ENCODE results near the gene DBI. TPM values are rescaled to one million over a fixed set of nuclear protein-coding genes. Genes with fewer than 3 reads are reported as not detected.
A peak's percentile ranks its signal among the peaks of the same experiment; 100 is the strongest.

Gene DBI
- 100 to 1,000 TPM in 1 of 2 donors, 10 to 100 TPM in 1; 90.8 to 131 TPM for total RNA-seq

DNA sequence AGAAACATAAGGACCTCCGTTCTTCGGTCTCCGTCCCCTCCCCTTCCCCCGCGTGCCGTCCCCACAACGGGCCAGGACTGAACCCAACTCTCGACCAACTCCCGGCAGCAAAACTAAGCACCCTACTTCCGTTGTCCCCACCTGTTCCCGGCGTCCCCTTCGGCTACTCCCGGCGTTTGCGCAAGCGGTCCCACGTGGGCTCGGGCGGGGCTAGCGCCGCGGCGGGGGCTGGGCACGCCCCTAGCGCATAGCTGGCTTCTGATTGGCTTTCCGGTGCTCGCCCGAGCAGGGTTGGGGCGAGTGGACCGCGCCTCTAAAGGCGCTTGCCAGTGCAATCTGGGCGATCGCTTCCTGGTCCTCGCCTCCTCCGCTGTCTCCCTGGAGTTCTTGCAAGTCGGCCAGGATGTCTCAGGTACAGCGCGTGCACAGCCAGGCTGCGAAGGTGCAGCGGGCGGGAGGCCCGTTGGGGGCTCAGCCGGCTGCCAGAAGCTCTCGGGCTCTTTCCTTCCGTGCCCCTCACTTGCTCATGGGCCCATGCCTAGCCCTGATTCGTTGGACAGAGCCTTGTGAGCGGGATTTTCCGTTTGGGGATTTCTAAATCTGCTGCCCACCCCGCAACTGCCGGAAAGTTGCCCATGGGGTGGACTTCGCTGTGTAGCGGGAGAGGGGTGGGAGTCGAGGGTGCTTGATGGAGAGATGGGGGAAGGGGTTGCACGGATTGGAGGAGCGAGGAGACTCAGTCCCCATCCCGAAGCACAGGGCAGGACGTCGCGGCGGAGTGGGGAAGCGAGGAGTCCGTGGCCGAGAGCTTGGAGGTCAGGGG lies at the start of gene DBI, which contains the start of gene C2orf76:
Gene DBI (plus strand): TSS at position 329 of the 823 bp plus-strand sequence. CDS start 75 bp downstream, at position 404.
Gene C2orf76 (minus strand): TSS at position 186 of the 823 bp plus-strand sequence. CDS start 26,875 bp downstream, outside the sequence.
- DNase-seq (ENCODE audit: low spot score in 2 of 2), result peak; percentile 91 to 95
- peak; percentile 95 to 97 for ATAC-seq
- Mint-ChIP-seq H3K27ac (peak within 1 kb of the TSS; percentile 96 to 100), H3K9me3 (no peaks in the 10 kb centered on the region), H3K36me3 (peaks cover 51 to 55% of the 10 kb centered on the region in 2 donors)

DNA sequence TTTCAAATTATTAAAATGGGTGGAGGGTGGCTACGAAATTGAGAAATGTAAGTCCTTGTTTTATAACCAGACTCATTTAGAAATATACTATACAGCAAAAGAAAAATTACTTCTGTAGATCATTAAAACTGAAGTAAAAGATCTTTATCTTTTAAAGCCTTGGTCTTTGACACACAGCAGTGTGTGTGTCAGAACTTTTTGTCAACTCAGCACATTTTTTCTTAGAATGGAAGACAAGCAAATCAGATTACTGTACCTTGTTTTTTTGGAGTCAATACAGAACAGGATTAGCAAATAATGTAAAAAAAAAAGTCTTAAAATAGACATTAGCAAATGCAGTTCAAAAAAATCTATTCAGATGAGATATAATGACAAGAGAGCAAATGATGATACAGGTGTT lies 49.2 kb upstream of the DBI start:
- no peak for DNase-seq (ENCODE audit: low spot score in 2 of 2)
- no peaks in the 10 kb centered on the region for H3K36me3 Mint-ChIP-seq
- no peaks in the 10 kb centered on the region for H3K9me3 Mint-ChIP-seq
- no peak for ATAC-seq
- no peak overlapping the region for H3K27ac Mint-ChIP-seq

DNA sequence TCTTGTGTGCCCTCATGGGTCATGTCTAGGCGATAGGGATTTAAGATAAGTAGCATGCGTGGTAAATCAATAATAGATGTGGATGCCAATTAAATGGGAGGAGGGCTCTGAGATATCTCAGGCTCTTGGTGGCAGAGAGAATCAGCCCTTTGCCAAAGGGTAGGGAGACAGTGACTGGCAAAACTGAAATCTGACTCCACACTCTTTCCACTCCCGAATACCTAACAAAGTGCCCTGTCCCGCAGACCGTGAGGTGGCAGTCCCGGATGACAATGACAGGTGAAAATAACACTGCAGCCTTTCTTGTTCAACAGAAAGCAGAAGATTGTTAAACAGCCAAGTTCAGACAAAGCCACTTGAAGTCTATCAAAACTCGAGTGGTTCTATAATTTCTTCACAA lies 47.2 kb upstream of the DBI start:
- Mint-ChIP-seq H3K9me3 (no peaks in the 10 kb centered on the region), H3K27ac (no peak overlapping the region)
- no peak for ATAC-seq

DNA sequence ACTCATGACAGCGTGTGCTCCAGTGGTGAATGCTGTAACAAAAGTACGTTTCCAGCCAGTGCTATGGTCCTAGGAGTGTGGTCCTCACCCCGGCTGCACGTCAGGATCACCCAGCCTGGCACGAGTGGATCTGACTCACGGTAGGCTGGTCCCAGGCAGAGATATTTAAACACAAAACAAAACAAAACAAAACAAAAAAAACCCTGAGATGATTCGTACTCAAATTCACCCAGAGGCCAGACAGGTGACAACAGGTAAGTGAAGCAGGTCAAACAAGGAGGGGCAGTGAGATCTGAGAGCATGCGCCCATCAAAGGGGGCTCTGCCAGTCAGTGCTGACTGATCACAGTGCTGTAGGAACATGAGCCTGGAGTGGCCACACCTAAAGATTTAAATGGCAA lies 43.3 kb upstream of the DBI start:
- Mint-ChIP-seq H3K36me3 (no peaks in the 10 kb centered on the region), H3K27ac (peak overlapping the region in 1 of 2 donors; percentile 31), H3K9me3 (no peaks in the 10 kb centered on the region)
- DNase-seq (ENCODE audit: low spot score in 2 of 2) (no peak), ATAC-seq (no peak)

More for the DNA sequence above, 47.2 kb upstream of the DBI start:
- no peak for DNase-seq (ENCODE audit: low spot score in 2 of 2)
- H3K36me3 Mint-ChIP-seq, result no peaks in the 10 kb centered on the region

DNA sequence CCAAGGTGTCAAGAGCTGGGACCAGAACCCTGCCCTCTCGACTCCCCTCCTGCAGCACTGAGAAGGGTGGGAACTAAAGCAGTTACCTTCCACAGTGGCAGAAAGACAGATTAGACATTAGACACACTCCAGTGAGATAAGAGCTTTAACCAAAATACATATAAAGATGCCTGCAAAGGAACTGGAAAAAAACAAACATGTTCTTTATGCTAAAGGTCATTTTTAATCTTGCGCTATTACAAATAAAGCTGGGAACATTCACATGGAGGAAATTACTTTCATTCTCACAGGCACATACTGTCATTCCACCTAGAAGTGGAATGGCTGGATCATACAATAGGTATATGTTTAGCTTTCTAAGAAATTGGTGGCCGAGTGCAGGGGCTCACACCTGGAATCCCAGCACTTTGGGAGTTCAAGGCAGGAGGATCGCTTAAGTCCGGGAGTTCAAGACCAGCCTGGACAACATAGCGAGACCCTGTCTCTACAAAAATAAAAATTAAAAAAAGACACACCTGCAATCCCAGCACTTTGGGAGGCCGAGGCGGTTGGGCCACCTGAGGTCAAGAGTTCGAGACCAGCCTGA lies 42.0 kb upstream of the DBI start:
- no peaks in the 10 kb centered on the region for H3K9me3 Mint-ChIP-seq
- H3K27ac Mint-ChIP-seq, result no peak overlapping the region
- H3K36me3 Mint-ChIP-seq, result no peaks in the 10 kb centered on the region
- DNase-seq (ENCODE audit: low spot score in 2 of 2) (no peak), ATAC-seq (no peak)

DNA sequence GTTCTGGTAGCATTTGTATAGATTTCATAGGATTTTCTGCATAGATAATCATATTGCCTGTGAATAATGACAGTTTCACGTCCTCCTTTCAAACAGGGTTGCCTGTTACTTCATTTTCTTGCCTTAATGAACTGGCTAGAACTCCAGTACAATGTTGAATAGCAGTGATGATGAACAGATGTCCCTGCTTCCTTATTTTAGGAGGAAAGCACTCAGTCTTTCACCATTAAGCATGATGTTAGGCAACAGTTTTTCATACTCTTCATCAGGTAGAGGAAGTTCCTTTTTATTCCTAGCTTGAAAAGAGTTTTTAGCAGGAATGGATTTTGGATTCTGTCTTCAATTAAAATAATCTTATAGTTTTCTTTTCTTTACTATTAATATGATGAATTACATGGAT lies 39.8 kb upstream of the DBI start:
- DNase-seq (ENCODE audit: low spot score in 2 of 2) (no peak), ATAC-seq (no peak)
- Mint-ChIP-seq H3K36me3 (no peaks in the 10 kb centered on the region), H3K27ac (no peak overlapping the region), H3K9me3 (no peaks in the 10 kb centered on the region)

DNA sequence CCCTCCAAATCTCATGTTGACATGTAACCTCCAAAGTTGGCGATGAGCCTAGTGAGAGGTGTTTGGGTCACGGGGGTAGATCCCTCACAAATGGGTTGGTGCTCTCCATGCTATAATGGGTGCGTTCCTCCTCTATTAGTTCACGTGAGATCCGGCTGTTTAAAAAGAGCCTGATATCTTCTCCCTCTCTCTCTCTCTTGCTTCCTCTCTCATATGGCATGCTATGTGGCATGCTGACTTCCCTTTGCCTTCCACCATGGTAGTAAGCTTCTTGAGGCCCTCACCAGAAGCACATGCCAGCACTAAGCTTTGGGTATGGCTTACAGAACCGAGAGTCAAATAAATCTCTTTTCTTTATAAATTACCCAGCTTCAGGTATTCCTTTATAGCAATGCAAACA lies 39.3 kb upstream of the DBI start:
- Mint-ChIP-seq H3K36me3 (no peaks in the 10 kb centered on the region), H3K9me3 (no peaks in the 10 kb centered on the region), H3K27ac (no peak overlapping the region)
- no peak for ATAC-seq
- DNase-seq (ENCODE audit: low spot score in 2 of 2), result no peak

DNA sequence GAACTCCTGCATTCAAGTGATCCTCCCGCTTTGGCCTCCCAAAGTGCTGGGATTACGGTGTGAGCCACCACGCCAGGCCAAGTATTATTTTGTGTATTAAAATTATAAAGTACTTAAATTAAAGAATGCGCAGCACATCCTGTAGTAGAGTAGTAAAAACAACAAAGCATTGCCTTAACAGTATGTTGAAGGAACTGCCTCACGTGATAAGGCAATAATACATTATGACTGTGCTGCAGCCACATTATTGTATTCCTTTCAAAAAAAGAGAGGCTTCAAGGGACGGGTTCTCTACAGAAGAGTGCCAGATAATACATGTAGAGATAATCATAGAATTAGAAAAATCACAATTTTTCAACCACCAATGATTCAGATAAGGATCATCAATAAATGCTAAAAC lies 33.8 kb upstream of the DBI start:
- ATAC-seq (no peak), DNase-seq (ENCODE audit: low spot score in 2 of 2) (no peak)
- H3K36me3 Mint-ChIP-seq, result peaks cover 0 to 4% of the 10 kb centered on the region in 2 donors
- no peak overlapping the region for H3K27ac Mint-ChIP-seq
- H3K9me3 Mint-ChIP-seq, result no peaks in the 10 kb centered on the region

DNA sequence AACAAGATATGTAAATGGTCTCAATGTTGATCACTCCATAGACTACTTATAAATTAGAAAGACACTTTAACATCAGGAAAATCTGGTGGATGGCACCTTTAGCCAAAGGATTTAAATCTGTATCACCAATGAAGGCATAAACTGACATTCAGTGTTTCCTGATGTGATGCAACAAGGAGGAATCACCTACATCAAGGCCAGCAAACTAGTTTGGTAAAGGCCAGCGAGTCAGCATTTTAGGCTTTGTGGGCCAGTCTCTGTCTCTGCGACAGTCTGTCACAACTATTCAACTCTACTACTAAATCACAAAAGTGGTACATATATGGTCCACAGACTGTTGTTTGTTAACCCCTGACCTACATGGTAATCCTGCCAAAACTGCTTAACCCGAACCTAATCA lies 33.4 kb upstream of the DBI start:
- DNase-seq (ENCODE audit: low spot score in 2 of 2) (no peak), ATAC-seq (no peak)
- Mint-ChIP-seq H3K27ac (no peak overlapping the region), H3K36me3 (peaks cover 0 to 4% of the 10 kb centered on the region in 2 donors), H3K9me3 (no peaks in the 10 kb centered on the region)

DNA sequence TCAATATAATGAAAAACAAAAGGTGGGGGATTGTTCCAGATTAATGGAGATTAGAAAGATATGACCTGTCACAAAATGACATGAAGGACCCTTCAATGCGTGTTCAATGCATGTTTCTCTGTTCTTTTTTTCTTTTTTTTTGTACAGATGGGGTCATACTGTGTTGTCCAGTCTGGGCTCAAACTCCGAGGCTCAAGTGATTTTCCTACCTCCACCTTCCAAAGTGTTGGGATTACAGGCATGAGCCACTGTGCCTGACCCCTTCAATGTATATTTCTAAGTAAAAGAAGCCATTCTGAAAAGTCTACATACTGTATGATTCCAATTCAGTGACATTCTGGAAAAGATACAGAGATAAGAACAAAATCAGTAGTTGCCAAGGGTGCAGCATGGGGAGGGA lies 32.9 kb upstream of the DBI start:
- peaks cover 0 to 4% of the 10 kb centered on the region in 2 donors for H3K36me3 Mint-ChIP-seq
- DNase-seq (ENCODE audit: low spot score in 2 of 2) (no peak), ATAC-seq (no peak)
- no peak overlapping the region for H3K27ac Mint-ChIP-seq
- H3K9me3 Mint-ChIP-seq, result no peaks in the 10 kb centered on the region

DNA sequence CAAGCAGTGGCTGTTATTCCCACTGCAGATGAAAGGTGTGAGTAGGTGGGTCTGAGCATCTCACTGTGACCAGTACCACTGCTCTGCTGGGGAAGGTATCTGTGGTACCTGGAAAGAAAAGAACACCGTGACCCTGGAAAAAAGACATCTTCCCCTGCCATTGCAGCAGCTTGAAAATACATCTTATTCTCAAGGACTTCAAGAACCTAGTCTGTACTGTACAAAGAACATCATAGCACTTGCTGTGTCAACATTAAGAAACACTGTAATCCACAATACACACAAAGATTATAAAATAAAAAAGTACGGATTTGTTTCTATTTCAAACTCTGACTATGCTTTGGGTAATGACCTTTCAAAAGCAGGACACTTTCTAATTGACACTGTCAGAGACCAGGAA lies 29.0 kb upstream of the DBI start:
- Mint-ChIP-seq H3K9me3 (no peaks in the 10 kb centered on the region), H3K27ac (no peak overlapping the region), H3K36me3 (peaks cover 0 to 4% of the 10 kb centered on the region in 2 donors)
- ATAC-seq (no peak), DNase-seq (ENCODE audit: low spot score in 2 of 2) (no peak)

DNA sequence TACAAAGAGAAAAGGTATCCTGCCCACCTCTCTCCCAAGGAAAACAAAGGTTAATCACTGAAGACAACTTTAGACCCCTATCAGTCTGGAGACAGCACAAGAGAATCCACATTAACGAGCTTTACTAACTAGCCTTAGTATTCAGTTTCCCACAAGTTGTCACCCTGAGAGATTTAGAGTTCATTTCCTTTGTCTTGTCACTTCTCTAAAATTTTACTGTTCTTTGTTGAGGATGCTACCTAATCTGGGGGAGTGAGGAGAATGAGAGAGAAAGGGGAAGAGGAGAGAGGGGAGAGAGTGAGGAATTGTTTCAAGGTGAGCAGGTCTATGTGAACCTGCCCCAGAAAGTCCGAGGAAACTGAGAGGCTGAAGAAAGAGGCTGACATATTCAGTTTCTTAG lies 28.5 kb upstream of the DBI start:
- ATAC-seq, result no peak
- no peaks in the 10 kb centered on the region for H3K9me3 Mint-ChIP-seq
- H3K36me3 Mint-ChIP-seq, result peaks cover 0 to 4% of the 10 kb centered on the region in 2 donors
- no peak for DNase-seq (ENCODE audit: low spot score in 2 of 2)
- peak overlapping the region in 1 of 2 donors; percentile 77 for H3K27ac Mint-ChIP-seq

DNA sequence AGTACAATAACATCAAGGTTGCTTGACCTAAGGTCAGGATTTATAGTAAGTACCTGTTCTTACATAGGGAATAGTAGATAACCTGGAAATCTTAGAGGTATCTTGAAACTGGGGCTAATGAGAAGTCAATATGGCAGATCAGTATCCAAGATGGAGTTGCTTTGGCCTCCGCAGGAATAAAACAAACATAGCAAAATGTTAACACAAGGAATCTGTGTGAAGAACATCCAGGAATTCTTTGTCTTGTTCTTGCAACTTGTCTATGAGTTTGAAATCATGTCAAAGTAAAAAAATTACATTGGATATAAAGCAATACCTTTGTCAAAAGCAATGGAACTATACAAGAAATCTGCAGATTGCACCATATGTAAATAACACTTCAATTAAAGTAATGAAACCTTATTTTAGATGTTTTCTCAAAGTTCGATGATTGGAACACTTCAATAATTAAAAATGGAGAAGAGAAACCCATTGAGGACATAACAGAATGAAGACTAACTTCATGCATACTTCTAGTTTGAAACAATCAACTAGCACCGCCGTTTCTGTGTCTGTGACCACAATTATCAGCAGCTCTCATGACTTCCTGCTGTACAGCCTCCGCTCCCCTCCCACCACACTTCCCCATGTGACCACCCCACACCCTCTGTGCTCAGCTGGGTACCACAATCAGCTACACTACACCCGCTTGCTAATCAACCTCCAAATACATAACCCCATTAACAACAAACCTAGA lies 27.8 kb upstream of the DBI start:
- ATAC-seq (peak in 1 of 2 donors; percentile 31), DNase-seq (ENCODE audit: low spot score in 2 of 2) (no peak)
- no peaks in the 10 kb centered on the region for H3K9me3 Mint-ChIP-seq
- peak overlapping the region in 1 of 2 donors; percentile 3 for H3K27ac Mint-ChIP-seq
- peaks cover 0 to 1% of the 10 kb centered on the region in 2 donors for H3K36me3 Mint-ChIP-seq

DNA sequence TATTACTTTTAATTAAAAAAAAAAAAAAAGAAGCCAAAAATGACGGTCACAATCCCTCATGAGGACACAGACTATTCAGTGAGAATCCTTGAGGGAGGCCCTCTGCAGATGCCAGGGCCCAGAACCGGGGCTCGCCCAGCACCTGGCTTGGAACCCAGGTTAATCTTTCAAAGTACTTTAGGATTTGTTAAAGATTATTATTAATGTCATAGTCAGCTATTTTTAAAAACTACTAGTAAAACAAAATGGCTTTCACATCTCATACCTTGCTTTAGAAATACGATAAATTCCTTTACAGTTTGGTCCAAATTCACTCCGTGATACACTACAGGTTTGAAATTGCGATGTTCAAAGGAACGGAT lies 27.2 kb upstream of the DBI start:
- Mint-ChIP-seq H3K9me3 (no peaks in the 10 kb centered on the region), H3K27ac (peak overlapping the region in 1 of 2 donors; percentile 3), H3K36me3 (no peaks in the 10 kb centered on the region)
- no peak for ATAC-seq
- no peak for DNase-seq (ENCODE audit: low spot score in 2 of 2)

DNA sequence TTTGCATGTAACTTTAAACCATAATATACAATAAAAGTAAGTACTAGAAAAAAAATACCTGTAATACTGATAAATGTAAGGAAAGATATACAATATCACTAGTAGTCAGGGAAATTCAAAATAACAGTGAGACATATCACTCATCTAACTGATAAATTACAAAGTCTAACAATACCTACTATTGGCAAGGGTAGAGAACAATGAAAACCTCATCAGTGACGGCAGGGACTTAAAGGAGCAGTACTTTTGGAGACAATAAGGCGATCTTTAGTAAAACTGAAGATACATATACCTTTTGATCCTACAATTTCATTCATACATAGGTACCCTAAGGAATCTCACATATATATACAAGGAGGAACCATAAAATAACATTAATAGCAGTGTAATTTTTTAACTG lies 25.1 kb upstream of the DBI start:
- ATAC-seq, result no peak
- Mint-ChIP-seq H3K36me3 (no peaks in the 10 kb centered on the region), H3K27ac (no peak overlapping the region), H3K9me3 (no peaks in the 10 kb centered on the region)
- DNase-seq (ENCODE audit: low spot score in 2 of 2), result no peak

DNA sequence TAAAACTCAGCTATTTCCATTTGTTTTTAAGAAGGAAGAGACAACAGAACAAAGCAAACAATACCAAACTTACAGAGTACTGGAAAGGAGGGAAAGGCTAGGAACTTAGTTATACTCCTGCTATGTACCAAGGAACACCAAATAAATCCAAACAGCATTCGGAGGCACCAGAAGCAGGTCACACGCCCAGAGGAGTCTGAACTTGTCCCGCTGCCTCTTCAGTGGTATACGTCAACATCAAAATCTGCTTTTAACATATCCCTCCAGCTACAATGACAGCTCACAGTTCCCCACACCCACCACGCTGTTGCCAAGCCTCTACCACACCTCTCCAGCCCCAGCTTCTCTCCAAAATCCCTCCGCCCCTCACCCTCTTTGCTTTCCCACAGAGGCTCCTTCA lies 17.5 kb upstream of the DBI start:
- Mint-ChIP-seq H3K9me3 (no peaks in the 10 kb centered on the region), H3K36me3 (no peaks in the 10 kb centered on the region), H3K27ac (peak overlapping the region in 1 of 2 donors; percentile 17)
- no peak for DNase-seq (ENCODE audit: low spot score in 2 of 2)
- ATAC-seq, result no peak

DNA sequence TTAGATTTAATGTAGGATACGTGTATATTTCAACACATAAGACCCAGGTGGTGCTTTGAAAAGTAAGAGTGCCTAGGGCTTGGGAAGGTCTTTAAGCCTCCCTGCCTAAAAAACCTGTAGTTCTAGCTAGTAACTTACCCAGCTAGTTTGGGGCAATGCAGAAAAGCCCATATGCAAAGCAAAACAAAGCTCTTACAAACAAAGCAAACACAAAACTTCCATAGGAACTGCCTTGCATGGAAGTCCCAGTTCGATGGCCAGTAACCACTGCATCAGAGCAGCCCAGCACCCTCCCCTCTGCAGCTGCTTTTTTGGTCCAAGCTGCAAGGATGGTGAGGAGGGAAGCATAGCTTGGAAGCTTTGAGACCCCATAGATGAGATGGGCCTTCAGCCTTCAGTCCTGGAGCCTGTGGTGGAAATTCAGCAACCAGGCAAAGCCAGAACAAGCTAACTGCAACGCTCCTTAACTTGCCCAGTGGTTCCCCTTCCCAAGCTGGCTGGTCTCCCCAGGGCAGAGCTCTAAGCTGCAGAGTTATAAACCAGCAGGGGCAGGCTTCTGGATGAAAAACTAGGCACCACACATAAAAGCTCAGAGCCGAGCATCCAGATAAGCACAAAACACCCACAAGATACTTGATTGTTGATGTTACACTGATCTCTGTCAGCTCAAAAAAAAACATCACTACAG lies 16.3 kb upstream of the DBI start:
- ATAC-seq (no peak), DNase-seq (ENCODE audit: low spot score in 2 of 2) (no peak)
- no peak overlapping the region for H3K27ac Mint-ChIP-seq
- no peaks in the 10 kb centered on the region for H3K9me3 Mint-ChIP-seq
- H3K36me3 Mint-ChIP-seq, result no peaks in the 10 kb centered on the region
